GM20000 (cell line): Measurements from ENCODE around the gene TBC1D12.

Source experiments
- DNase-seq: peaks from one replicate; pipeline ENCODE4 v3.0.0; 2012; ENCODE audit warnings: low spot score
- CTCF ChIP-seq: IDR thresholded peaks from 2 replicates; pipeline ENCODE4 v1.5.1; 2012; ENCODE audit warnings: mild to moderate bottlenecking, control low read depth; ENCODE audit errors: extremely low read depth, missing control alignments

Gene TBC1D12

GRCh38 chr10:94402204-94402842 is at the start of gene TBC1D12:
Gene TBC1D12, plus strand, starts transcription at chr10:94402541. Its CDS starts 73 bp downstream, at chr10:94402614.
- TF ChIP-seq CTCF = no peak
- peak; percentile 92 for DNase-seq

GRCh38 chr10:94353336-94353735 is 49.0 kb upstream of the TBC1D12 start:
- DNase-seq = no peak

GRCh38 chr10:94355841-94356240 is 46.5 kb upstream of the TBC1D12 start:
- DNase-seq = no peak
- TF ChIP-seq CTCF = no peak

More at GRCh38 chr10:94353336-94353735, 49.0 kb upstream of the TBC1D12 start:
- no peak for TF ChIP-seq CTCF

GRCh38 chr10:94357193-94357592 is 45.1 kb upstream of the TBC1D12 start:
- DNase-seq = no peak
- no peak for TF ChIP-seq CTCF

GRCh38 chr10:94358480-94358879 is 43.9 kb upstream of the TBC1D12 start:
- DNase-seq = no peak
- TF ChIP-seq CTCF = no peak

- TF ChIP-seq CTCF = no peak
- DNase-seq = no peak
These were observed 41.1 kb upstream of the TBC1D12 start for GRCh38 chr10:94361171-94361794.

GRCh38 chr10:94362360-94363250 is 39.7 kb upstream of the TBC1D12 start, which contains the start of gene NOC3L:
Gene NOC3L, minus strand, starts transcription at chr10:94362939. Its CDS starts 101 bp downstream, at chr10:94362838.
- TF ChIP-seq CTCF = peak; percentile 60
- DNase-seq = peak; percentile 91
